ENCODE results near the gene LRRC2. TPM values are rescaled to one million over a fixed set of nuclear protein-coding genes. Genes with fewer than 3 reads are reported as not detected.

Gene LRRC2
- total and polyA plus RNA-seq, 9 of the 15 experiments (the other 6 are each of a cell fraction or from before 2014, with no cell fraction given): 0.01 to 0.04 (median 0.03) TPM; not detected in 5

DNA sequence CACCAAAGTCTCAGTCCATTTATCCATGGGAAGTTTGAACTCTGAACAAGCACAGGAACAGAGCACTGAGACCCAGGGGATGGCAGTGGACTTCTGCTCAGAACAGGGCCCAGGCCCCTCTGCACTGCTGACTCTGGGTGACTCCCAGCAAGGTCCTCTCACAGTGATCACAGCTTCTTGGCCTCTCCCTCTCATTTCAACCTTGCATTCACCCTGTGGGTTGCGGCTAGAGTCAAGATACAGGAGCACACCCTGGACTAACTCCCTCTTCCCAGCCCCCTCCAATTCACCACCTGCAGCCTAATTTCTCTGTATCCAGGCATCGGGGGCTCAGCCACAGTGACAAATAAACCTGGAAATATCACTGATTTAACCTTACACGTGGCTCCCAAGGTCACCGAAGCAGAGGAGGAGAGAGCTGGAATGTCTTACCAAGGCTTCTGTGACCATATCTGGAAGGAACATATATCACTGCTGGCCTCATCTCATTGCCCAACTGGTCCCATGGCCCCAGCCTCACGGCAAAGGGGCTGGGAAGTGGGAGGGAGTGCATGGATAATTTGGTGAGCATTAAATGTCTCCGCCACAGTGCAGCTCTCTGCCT lies 67.1 kb downstream of the LRRC2 start (continued):
- TF ChIP-seq, protein P1, sequence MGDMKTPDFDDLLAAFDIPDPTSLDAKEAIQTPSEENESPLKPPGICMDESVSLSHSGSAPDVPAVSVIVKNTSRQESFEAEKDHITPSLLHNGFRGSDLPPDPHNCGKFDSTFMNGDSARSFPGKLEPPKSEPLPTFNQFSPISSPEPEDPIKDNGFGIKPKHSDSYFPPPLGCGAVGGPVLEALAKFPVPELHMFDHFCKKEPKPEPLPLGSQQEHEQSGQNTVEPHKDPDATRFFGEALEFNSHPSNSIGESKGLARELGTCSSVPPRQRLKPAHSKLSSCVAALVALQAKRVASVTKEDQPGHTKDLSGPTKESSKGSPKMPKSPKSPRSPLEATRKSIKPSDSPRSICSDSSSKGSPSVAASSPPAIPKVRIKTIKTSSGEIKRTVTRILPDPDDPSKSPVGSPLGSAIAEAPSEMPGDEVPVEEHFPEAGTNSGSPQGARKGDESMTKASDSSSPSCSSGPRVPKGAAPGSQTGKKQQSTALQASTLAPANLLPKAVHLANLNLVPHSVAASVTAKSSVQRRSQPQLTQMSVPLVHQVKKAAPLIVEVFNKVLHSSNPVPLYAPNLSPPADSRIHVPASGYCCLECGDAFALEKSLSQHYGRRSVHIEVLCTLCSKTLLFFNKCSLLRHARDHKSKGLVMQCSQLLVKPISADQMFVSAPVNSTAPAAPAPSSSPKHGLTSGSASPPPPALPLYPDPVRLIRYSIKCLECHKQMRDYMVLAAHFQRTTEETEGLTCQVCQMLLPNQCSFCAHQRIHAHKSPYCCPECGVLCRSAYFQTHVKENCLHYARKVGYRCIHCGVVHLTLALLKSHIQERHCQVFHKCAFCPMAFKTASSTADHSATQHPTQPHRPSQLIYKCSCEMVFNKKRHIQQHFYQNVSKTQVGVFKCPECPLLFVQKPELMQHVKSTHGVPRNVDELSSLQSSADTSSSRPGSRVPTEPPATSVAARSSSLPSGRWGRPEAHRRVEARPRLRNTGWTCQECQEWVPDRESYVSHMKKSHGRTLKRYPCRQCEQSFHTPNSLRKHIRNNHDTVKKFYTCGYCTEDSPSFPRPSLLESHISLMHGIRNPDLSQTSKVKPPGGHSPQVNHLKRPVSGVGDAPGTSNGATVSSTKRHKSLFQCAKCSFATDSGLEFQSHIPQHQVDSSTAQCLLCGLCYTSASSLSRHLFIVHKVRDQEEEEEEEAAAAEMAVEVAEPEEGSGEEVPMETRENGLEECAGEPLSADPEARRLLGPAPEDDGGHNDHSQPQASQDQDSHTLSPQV (IDR thresholded peaks at IDR 0.05): peak; percentile 69; the same call in 1 of the 2 replicates
- TF ChIP-seq ETV5 (CRISPR knock-in tag; IDR thresholded peaks at IDR 0.05; ENCODE audit: low read depth) (0 out of 2 replicates have a peak, but pooled peaks have one; percentile 15), DDX20 (tag; IDR thresholded peaks at IDR 0.05; ENCODE audit: low read depth) (no peak), ZNF282 (CRISPR knock-in tag; IDR thresholded peaks at IDR 0.05) (no peak), SP2 (IDR thresholded peaks at IDR 0.05; ENCODE audit: extremely low read depth, low read depth, low read length, poor library complexity, severe bottlenecking) (no peak), NR2C1 (IDR thresholded peaks at IDR 0.05) (no peak), NR2C1 (tag; IDR thresholded peaks at IDR 0.05) (no peak), ZZZ3 (IDR thresholded peaks at IDR 0.05) (no peak), ZNF274 (IDR thresholded peaks at IDR 0.05; ENCODE audit: borderline replicate concordance, low read depth, low read length) (no peak), BRF1 (IDR thresholded peaks at IDR 0.05; ENCODE audit: borderline replicate concordance, extremely low read depth, insufficient read length) (no peak), ZFX (CRISPR knock-in tag; IDR thresholded peaks at IDR 0.05) (no peak)
- TF ChIP-seq, protein P2, sequence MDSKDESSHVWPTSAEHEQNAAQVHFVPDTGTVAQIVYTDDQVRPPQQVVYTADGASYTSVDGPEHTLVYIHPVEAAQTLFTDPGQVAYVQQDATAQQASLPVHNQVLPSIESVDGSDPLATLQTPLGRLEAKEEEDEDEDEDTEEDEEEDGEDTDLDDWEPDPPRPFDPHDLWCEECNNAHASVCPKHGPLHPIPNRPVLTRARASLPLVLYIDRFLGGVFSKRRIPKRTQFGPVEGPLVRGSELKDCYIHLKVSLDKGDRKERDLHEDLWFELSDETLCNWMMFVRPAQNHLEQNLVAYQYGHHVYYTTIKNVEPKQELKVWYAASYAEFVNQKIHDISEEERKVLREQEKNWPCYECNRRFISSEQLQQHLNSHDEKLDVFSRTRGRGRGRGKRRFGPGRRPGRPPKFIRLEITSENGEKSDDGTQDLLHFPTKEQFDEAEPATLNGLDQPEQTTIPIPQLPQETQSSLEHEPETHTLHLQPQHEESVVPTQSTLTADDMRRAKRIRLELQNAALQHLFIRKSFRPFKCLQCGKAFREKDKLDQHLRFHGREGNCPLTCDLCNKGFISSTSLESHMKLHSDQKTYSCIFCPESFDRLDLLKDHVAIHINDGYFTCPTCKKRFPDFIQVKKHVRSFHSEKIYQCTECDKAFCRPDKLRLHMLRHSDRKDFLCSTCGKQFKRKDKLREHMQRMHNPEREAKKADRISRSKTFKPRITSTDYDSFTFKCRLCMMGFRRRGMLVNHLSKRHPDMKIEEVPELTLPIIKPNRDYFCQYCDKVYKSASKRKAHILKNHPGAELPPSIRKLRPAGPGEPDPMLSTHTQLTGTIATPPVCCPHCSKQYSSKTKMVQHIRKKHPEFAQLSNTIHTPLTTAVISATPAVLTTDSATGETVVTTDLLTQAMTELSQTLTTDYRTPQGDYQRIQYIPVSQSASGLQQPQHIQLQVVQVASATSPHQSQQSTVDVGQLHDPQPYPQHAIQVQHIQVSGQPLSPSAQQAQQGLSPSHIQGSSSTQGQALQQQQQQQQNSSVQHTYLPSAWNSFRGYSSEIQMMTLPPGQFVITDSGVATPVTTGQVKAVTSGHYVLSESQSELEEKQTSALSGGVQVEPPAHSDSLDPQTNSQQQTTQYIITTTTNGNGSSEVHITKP (IDR thresholded peaks at IDR 0.05; ENCODE audit: partially characterized antibody): peak; percentile 48
- TF ChIP-seq, protein P3, sequence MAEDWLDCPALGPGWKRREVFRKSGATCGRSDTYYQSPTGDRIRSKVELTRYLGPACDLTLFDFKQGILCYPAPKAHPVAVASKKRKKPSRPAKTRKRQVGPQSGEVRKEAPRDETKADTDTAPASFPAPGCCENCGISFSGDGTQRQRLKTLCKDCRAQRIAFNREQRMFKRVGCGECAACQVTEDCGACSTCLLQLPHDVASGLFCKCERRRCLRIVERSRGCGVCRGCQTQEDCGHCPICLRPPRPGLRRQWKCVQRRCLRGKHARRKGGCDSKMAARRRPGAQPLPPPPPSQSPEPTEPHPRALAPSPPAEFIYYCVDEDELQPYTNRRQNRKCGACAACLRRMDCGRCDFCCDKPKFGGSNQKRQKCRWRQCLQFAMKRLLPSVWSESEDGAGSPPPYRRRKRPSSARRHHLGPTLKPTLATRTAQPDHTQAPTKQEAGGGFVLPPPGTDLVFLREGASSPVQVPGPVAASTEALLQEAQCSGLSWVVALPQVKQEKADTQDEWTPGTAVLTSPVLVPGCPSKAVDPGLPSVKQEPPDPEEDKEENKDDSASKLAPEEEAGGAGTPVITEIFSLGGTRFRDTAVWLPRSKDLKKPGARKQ (CRISPR knock-in tag; IDR thresholded peaks at IDR 0.05): no peak
- TF ChIP-seq, protein P4, sequence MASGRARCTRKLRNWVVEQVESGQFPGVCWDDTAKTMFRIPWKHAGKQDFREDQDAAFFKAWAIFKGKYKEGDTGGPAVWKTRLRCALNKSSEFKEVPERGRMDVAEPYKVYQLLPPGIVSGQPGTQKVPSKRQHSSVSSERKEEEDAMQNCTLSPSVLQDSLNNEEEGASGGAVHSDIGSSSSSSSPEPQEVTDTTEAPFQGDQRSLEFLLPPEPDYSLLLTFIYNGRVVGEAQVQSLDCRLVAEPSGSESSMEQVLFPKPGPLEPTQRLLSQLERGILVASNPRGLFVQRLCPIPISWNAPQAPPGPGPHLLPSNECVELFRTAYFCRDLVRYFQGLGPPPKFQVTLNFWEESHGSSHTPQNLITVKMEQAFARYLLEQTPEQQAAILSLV (tag; IDR thresholded peaks at IDR 0.05): no peak
